SK-N-SH (cell line): Measurements from ENCODE around the gene MATN1. TPM values are rescaled to one million over a fixed set of nuclear protein-coding genes. Genes with fewer than 3 reads are reported as not detected.

Experiments
- CTCF ChIA-PET: fragments of 300-600, 350-600 bp; formaldehyde crosslinking; extraction: SDS; loops from one replicate; lab custom pipeline; 2021; lab: Yijun Ruan, JAX
- POLR2A ChIA-PET: fragments of 350-600 bp; sonication (Branson Sonifier 250); formaldehyde crosslinking; extraction: SDS; loops from one replicate; lab custom pipeline; 2020; ENCODE audit warnings: antibody characterized with exemption, inconsistent platforms; lab: Yijun Ruan, JAX
- DNase-seq: peaks from one replicate; pipeline ENCODE4 v3.0.0; 2012
- H2AFZ ChIP-seq: fragments of 200-600 bp; sonication (generic); 2 replicates; pipeline ENCODE4 v1.8.1; 2016; ENCODE audit warnings: antibody characterized with exemption, mild to moderate bottlenecking, low read depth
- H3F3A ChIP-seq: fragments of 200-600 bp; sonication (generic); replicated peaks from 2 replicates; pipeline ENCODE3; 2016; ENCODE audit warnings: antibody characterized with exemption, mild to moderate bottlenecking; ENCODE audit not compliant: insufficient read depth
- H3K27ac ChIP-seq, 2 experiments: fragments of 200-500 bp in 1 of 2; fragments of 200-600 bp in 1 of 2; sonication (Bioruptor generic) in 1 of 2; sonication (generic), shearing (Covaris generic) in 1 of 2; 2 replicates each; pipeline versions ENCODE4 v1.5.1 to v1.6.1; 2014 to 2016; ENCODE audit warnings: low read depth in 2 of 2, inconsistent platforms in 1 of 2, low read length in 1 of 2, mild to moderate bottlenecking in 1 of 2, mixed read lengths in 1 of 2
- H3K27me3 ChIP-seq: fragments of 200-600 bp; sonication (generic), shearing (Covaris generic); 2 replicates; pipeline ENCODE4 v1.6.1; 2016; ENCODE audit warnings: mixed run types; ENCODE audit not compliant: insufficient read depth
- H3K36me3 ChIP-seq, 2 experiments: fragments of 200-500 bp in 1 of 2; fragments of 200-600 bp in 1 of 2; sonication (Bioruptor generic) in 1 of 2; sonication (generic) in 1 of 2; replicated peaks in 1 of 2; 2 replicates each; pipeline versions ENCODE3 to v1.5.1; 2014 to 2016; ENCODE audit warnings: low read length in 1 of 2, mild to moderate bottlenecking in 1 of 2; ENCODE audit not compliant: insufficient read depth in 2 of 2, control insufficient read depth in 1 of 2
- H3K4me1 ChIP-seq, 2 experiments: fragments of 200-500 bp in 1 of 2; fragments of 200-600 bp in 1 of 2; sonication (Bioruptor generic) in 1 of 2; sonication (generic), shearing (Covaris generic) in 1 of 2; 2 replicates each; pipeline versions ENCODE4 v1.5.1 to v1.6.1; 2014 to 2016; ENCODE audit warnings: low read depth in 1 of 2, low read length in 1 of 2, mixed run types in 1 of 2; ENCODE audit not compliant: insufficient read depth in 2 of 2, control insufficient read depth in 1 of 2
- H3K4me2 ChIP-seq: fragments of 200-600 bp; sonication (generic), shearing (Covaris generic); 2 replicates; pipeline ENCODE4 v1.6.1; 2017; ENCODE audit warnings: mixed run types
- H3K4me3 ChIP-seq, 2 experiments: fragments of 200-500 bp in 1 of 2; fragments of 200-600 bp in 1 of 2; sonication (Bioruptor generic) in 1 of 2; sonication (generic), shearing (Covaris generic) in 1 of 2; 2 replicates each; pipeline versions ENCODE4 v1.5.1 to v1.8.1; 2014 to 2016; ENCODE audit warnings: low read depth in 2 of 2, inconsistent platforms in 1 of 2, low read length in 1 of 2, mild to moderate bottlenecking in 1 of 2, mixed read lengths in 1 of 2, moderate library complexity in 1 of 2
- H3K79me2 ChIP-seq: fragments of 200-600 bp; sonication (generic); 2 replicates; pipeline ENCODE4 v1.8.1; 2017; ENCODE audit warnings: mild to moderate bottlenecking; ENCODE audit not compliant: insufficient read depth
- H3K9ac ChIP-seq: fragments of 200-600 bp; sonication (generic); 2 replicates; pipeline ENCODE4 v1.6.1; 2017; ENCODE audit warnings: mixed run types
- H3K9me2 ChIP-seq: fragments of 200-600 bp; sonication (generic); 2 replicates; pipeline ENCODE4 v1.6.1; 2017; ENCODE audit warnings: mixed run types
- H3K9me3 ChIP-seq: fragments of 200-600 bp; sonication (generic); 2 replicates; pipeline ENCODE4 v1.6.1; 2017; ENCODE audit warnings: mixed run types, mild to moderate bottlenecking, moderate library complexity
- H4K20me1 ChIP-seq: fragments of 200-600 bp; sonication (generic); 2 replicates; pipeline ENCODE4 v1.6.1; 2017; ENCODE audit warnings: mild to moderate bottlenecking, mixed run types; ENCODE audit not compliant: insufficient read depth
- CHD2 ChIP-seq: fragments of 150-350 bp; IDR thresholded peaks from 2 replicates; pipeline ENCODE4 v1.6.1; 2018; ENCODE audit warnings: low read length; ENCODE audit not compliant: partially characterized antibody
- ELF1 ChIP-seq: IDR thresholded peaks from 2 replicates; pipeline ENCODE4 v1.4.0; 2012
- EP300 ChIP-seq, 2 experiments: IDR thresholded peaks; 2 replicates each; pipeline versions ENCODE4 v1.4.0 to v1.6.1; 2012; ENCODE audit warnings: borderline replicate concordance in 1 of 2, low read depth in 1 of 2, low read length in 1 of 2
- FOSL2 ChIP-seq: IDR thresholded peaks from 2 replicates; pipeline ENCODE4 v1.4.0; 2012; ENCODE audit warnings: low read depth, mild to moderate bottlenecking, moderate library complexity, borderline replicate concordance
- FOXJ3 ChIP-seq: sonication (generic); formaldehyde crosslinking; IDR thresholded peaks from 2 replicates; pipeline ENCODE4 v1.5.1; 2020; ENCODE audit warnings: mild to moderate bottlenecking, missing genetic modification reagents
- MEF2A ChIP-seq: IDR thresholded peaks from 2 replicates; pipeline ENCODE4 v1.4.0; 2012; ENCODE audit warnings: low read depth, borderline replicate concordance
- MXI1 ChIP-seq: IDR thresholded peaks from 2 replicates; pipeline ENCODE4 v1.6.1; 2012; ENCODE audit warnings: mild to moderate bottlenecking, low read depth, low read length, improper control_type of control experiment
- NFIC ChIP-seq: IDR thresholded peaks from 2 replicates; pipeline ENCODE4 v1.4.0; 2012; ENCODE audit warnings: borderline replicate concordance
- NRF1 ChIP-seq: IDR thresholded peaks from 2 replicates; pipeline ENCODE4 v1.6.1; 2012; ENCODE audit warnings: low read depth, mild to moderate bottlenecking, low read length
- RCOR1 ChIP-seq: fragments of 150-350 bp; IDR thresholded peaks from 2 replicates; pipeline ENCODE4 v1.6.1; 2017; ENCODE audit warnings: antibody characterized with exemption, low read length
- RFX5 ChIP-seq: IDR thresholded peaks from 2 replicates; pipeline ENCODE4 v1.6.1; 2012; ENCODE audit warnings: mild to moderate bottlenecking, improper control_type of control experiment, low read length
- RXRA ChIP-seq: IDR thresholded peaks from 2 replicates; pipeline ENCODE4 v1.4.0; 2012; ENCODE audit warnings: low read depth, mild to moderate bottlenecking, borderline replicate concordance
- SIN3A ChIP-seq: IDR thresholded peaks from 2 replicates; pipeline ENCODE4 v1.6.1; 2012; ENCODE audit warnings: low read depth, mild to moderate bottlenecking, low read length, moderate library complexity, borderline replicate concordance
- SMC3 ChIP-seq: IDR thresholded peaks from 2 replicates; pipeline ENCODE4 v1.6.1; 2012; ENCODE audit warnings: low read depth, low read length, improper control_type of control experiment
- TAF1 ChIP-seq: IDR thresholded peaks from 2 replicates; pipeline ENCODE4 v1.6.1; 2012; ENCODE audit warnings: low read depth, mild to moderate bottlenecking, low read length, moderate library complexity, borderline replicate concordance
- TCF12 ChIP-seq: IDR thresholded peaks from 2 replicates; pipeline ENCODE4 v1.4.0; 2012
- YY1 ChIP-seq: IDR thresholded peaks from 2 replicates; pipeline ENCODE4 v1.4.0; 2012; ENCODE audit warnings: low read depth, mild to moderate bottlenecking
- WGBS: methylation state at CpG from one replicate; pipeline ENCODE4 v1.1.6; 2017; ENCODE audit warnings: low lambda C conversion rate; 5-methylcytosine and 5-hydroxymethylcytosine counted together
- polyA plus RNA-seq, 3 experiments: library from polyadenylated mRNA; depleted of rRNA; stranded (reverse); fragments of >200 nt; gene quantifications; 2 replicates each; pipeline ENCODE4 v1.2.3, GENCODE V29; 2012
- TF ChIP-seq, protein P1 (sequence below): fragments of 150-350 bp; IDR thresholded peaks from 2 replicates; pipeline ENCODE4 v1.6.1; 2017; ENCODE audit warnings: antibody characterized with exemption, low read length, low read depth, borderline replicate concordance
- TF ChIP-seq, protein P2 (sequence below): fragments of 150-350 bp; IDR thresholded peaks from 2 replicates; pipeline ENCODE4 v1.6.1; 2016; ENCODE audit warnings: mild to moderate bottlenecking, low read depth, low read length
- TF ChIP-seq, protein P3 (sequence below): IDR thresholded peaks from 2 replicates; pipeline ENCODE4 v1.4.0; 2012; ENCODE audit warnings: low read depth
- TF ChIP-seq, protein P4 (sequence below): fragments of 200-600 bp; sonication (generic); IDR thresholded peaks from 2 replicates; pipeline ENCODE4 v1.6.1; 2017; ENCODE audit warnings: antibody characterized with exemption, mild to moderate bottlenecking, moderate library complexity
- TF ChIP-seq, protein P5 (sequence below): IDR thresholded peaks from 2 replicates; pipeline ENCODE4 v1.4.0; 2012; ENCODE audit warnings: low read depth, borderline replicate concordance
- TF ChIP-seq, protein P6 (sequence below): IDR thresholded peaks from 2 replicates; pipeline ENCODE4 v1.4.0; 2012; ENCODE audit warnings: low read depth, borderline replicate concordance

The MATN1 gene
- polyA plus RNA-seq, 1 of the 3 experiments (the other 2 are of a cell fraction), result 0.23 TPM

DNA sequence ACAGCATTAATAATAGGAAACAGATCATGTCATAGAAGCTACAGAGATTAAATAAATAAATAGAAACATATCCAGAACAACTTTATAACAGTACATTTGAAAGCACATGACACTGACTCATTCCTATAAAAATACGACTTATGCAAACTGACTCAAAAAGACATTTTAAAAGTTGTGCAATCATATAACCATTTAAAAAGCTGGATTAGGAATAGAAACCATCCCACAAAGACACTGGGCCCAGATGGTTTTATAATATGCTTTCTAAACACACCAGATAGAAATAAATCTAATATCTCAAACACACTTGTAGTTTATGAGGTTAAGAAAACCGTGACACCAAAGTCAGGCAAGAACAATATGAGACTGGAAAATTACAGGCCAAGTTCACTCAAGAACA lies 47.6 kb downstream of the MATN1 start:
- no peaks in the 10 kb centered on the region for H3K36me3 ChIP-seq
- H3K27ac ChIP-seq, result no peak overlapping the region
- no peak overlapping the region for H3K4me2 ChIP-seq
- no peak overlapping the region for H3K4me3 ChIP-seq
- no peak overlapping the region for H3K9ac ChIP-seq
- H3K27me3 ChIP-seq, result no peaks in the 10 kb centered on the region
- 28% methylated on average over 2 of the region's 2 CpGs for WGBS
- no peaks in the 10 kb centered on the region for H3F3A ChIP-seq
- POLR2A ChIA-PET, result no interaction called here
- no peaks in the 10 kb centered on the region for H3K9me3 ChIP-seq
- no peaks in the 10 kb centered on the region for H3K4me1 ChIP-seq
- no peak for TF ChIP-seq RXRA
- no peak for TF ChIP-seq EP300 (IDR thresholded peaks at IDR 0.05; ENCODE audit: borderline replicate concordance in 1 of 2, low read depth in 1 of 2, low read length in 1 of 2)
- no peak for TF ChIP-seq CHD2
- no peak for TF ChIP-seq SIN3A
- TF ChIP-seq NRF1, result no peak
- TF ChIP-seq, protein P1, sequence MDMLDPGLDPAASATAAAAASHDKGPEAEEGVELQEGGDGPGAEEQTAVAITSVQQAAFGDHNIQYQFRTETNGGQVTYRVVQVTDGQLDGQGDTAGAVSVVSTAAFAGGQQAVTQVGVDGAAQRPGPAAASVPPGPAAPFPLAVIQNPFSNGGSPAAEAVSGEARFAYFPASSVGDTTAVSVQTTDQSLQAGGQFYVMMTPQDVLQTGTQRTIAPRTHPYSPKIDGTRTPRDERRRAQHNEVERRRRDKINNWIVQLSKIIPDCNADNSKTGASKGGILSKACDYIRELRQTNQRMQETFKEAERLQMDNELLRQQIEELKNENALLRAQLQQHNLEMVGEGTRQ, result no peak
- TF ChIP-seq MEF2A, result no peak
- no peak for TF ChIP-seq ELF1
- no peak for TF ChIP-seq TCF12
- TF ChIP-seq, protein P2, sequence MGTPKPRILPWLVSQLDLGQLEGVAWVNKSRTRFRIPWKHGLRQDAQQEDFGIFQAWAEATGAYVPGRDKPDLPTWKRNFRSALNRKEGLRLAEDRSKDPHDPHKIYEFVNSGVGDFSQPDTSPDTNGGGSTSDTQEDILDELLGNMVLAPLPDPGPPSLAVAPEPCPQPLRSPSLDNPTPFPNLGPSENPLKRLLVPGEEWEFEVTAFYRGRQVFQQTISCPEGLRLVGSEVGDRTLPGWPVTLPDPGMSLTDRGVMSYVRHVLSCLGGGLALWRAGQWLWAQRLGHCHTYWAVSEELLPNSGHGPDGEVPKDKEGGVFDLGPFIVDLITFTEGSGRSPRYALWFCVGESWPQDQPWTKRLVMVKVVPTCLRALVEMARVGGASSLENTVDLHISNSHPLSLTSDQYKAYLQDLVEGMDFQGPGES, result no peak
- no peak for TF ChIP-seq FOSL2
- TF ChIP-seq, protein P3, sequence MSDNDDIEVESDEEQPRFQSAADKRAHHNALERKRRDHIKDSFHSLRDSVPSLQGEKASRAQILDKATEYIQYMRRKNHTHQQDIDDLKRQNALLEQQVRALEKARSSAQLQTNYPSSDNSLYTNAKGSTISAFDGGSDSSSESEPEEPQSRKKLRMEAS, result no peak
- no peak for TF ChIP-seq FOXJ3 (CRISPR knock-in tag)
- TF ChIP-seq RFX5, result no peak
- TF ChIP-seq NFIC, result no peak
- no peak for TF ChIP-seq RCOR1
- no peaks in the 10 kb centered on the region for H3K79me2 ChIP-seq
- CTCF ChIA-PET, result interaction anchor here (1.3 to 2.4 kb wide), 3 partner anchors 32 to 295 kb away, joined by 3 to 9 read pairs (median 4); no protein-coding TSS in a partner anchor
- no peaks in the 10 kb centered on the region for H4K20me1 ChIP-seq
- DNase-seq, result no peak
- H3K9me2 ChIP-seq, result no peaks in the 10 kb centered on the region
- H2AFZ ChIP-seq, result no peak overlapping the region

DNA sequence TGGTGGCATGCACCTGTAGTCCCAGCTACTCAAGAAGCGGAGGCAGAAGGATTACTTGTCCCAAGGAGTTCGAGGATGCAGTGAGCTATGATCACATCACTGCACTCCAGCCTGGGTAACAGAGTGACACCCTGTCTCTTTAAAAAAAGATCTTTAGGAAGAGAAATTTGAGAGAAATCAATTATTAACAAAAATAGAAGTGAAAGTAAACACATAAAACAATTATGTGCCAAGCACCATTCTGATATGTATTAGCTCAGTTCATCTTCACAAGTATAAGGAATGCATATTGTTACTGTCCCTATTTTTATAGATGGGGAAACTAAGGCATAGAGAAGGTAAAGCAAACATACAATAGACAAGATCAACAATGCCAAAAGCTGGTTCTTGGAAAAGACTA lies 48.1 kb downstream of the MATN1 start:
- Histone ChIP-seq H3K27ac (no peak overlapping the region), H3K27me3 (no peaks in the 10 kb centered on the region), H3K36me3 (no peaks in the 10 kb centered on the region), H3F3A (no peaks in the 10 kb centered on the region), H3K9me2 (no peaks in the 10 kb centered on the region), H4K20me1 (no peaks in the 10 kb centered on the region), H3K9ac (no peak overlapping the region), H3K4me1 (no peaks in the 10 kb centered on the region), H3K79me2 (no peaks in the 10 kb centered on the region), H3K4me2 (no peak overlapping the region), H3K9me3 (no peaks in the 10 kb centered on the region), H2AFZ (no peak overlapping the region), H3K4me3 (no peak overlapping the region)
- DNase-seq, result no peak
- WGBS, result 27% methylated on average over 2 of the region's 2 CpGs
- ChIA-PET CTCF (interaction anchor here (1.3 to 2.4 kb wide), 4 partner anchors 9 to 295 kb away, joined by 3 to 9 read pairs (median 4); no protein-coding TSS in a partner anchor), POLR2A (no interaction called here)
- TF ChIP-seq YY1 (no peak), SMC3 (no peak), MXI1 (no peak), TCF12 (no peak), TAF1 (no peak)
- TF ChIP-seq, protein P4, sequence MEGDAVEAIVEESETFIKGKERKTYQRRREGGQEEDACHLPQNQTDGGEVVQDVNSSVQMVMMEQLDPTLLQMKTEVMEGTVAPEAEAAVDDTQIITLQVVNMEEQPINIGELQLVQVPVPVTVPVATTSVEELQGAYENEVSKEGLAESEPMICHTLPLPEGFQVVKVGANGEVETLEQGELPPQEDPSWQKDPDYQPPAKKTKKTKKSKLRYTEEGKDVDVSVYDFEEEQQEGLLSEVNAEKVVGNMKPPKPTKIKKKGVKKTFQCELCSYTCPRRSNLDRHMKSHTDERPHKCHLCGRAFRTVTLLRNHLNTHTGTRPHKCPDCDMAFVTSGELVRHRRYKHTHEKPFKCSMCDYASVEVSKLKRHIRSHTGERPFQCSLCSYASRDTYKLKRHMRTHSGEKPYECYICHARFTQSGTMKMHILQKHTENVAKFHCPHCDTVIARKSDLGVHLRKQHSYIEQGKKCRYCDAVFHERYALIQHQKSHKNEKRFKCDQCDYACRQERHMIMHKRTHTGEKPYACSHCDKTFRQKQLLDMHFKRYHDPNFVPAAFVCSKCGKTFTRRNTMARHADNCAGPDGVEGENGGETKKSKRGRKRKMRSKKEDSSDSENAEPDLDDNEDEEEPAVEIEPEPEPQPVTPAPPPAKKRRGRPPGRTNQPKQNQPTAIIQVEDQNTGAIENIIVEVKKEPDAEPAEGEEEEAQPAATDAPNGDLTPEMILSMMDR, result no peak
- TF ChIP-seq, protein P5, sequence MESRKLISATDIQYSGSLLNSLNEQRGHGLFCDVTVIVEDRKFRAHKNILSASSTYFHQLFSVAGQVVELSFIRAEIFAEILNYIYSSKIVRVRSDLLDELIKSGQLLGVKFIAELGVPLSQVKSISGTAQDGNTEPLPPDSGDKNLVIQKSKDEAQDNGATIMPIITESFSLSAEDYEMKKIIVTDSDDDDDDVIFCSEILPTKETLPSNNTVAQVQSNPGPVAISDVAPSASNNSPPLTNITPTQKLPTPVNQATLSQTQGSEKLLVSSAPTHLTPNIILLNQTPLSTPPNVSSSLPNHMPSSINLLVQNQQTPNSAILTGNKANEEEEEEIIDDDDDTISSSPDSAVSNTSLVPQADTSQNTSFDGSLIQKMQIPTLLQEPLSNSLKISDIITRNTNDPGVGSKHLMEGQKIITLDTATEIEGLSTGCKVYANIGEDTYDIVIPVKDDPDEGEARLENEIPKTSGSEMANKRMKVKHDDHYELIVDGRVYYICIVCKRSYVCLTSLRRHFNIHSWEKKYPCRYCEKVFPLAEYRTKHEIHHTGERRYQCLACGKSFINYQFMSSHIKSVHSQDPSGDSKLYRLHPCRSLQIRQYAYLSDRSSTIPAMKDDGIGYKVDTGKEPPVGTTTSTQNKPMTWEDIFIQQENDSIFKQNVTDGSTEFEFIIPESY, result no peak
- TF ChIP-seq, protein P6, sequence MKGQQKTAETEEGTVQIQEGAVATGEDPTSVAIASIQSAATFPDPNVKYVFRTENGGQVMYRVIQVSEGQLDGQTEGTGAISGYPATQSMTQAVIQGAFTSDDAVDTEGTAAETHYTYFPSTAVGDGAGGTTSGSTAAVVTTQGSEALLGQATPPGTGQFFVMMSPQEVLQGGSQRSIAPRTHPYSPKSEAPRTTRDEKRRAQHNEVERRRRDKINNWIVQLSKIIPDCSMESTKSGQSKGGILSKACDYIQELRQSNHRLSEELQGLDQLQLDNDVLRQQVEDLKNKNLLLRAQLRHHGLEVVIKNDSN, result no peak
